Measurements from ENCODE around the gene GRIK1.

The GRIK1 gene

GRCh38 chr21:29546071-29546470 lies 393.7 kb downstream of the GRIK1 start:
- H3K27ac Mint-ChIP-seq = no peak overlapping the region
- H3K4me3 Mint-ChIP-seq = no peak overlapping the region
- ATAC-seq = no peak
- H3K4me1 Mint-ChIP-seq = no peaks in the 10 kb centered on the region
- DNase-seq (ENCODE audit: low spot score in 2 of 2) = no peak
- no peaks in the 10 kb centered on the region for H3K9me3 Mint-ChIP-seq
- no peaks in the 10 kb centered on the region for H3K36me3 Mint-ChIP-seq

DNA sequence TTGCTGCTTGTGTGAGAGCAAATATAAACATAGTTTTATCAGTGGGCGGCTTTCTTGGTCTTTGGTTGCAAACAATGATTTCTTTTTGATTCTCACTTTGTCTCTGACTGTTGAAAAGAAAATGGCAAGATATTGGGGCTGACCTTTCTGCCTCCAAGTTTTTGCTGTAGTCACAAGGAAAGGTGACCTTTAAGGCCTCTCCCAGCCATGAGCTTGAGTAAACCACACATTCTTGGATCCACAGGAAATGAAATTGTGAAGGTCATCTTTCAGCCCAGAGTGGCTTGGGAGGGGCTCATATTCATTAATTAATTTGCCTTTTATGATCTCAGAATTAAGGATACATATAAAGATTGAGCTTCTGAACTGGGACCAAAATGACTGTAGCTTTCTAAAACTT lies 399.5 kb downstream of the GRIK1 start:
- ATAC-seq (no peak), DNase-seq (ENCODE audit: low spot score in 2 of 2) (no peak)
- peaks cover 5% of the 10 kb centered on the region for H3K9me3 Mint-ChIP-seq
- H3K36me3 Mint-ChIP-seq = no peaks in the 10 kb centered on the region
- no peak overlapping the region for H3K27ac Mint-ChIP-seq
- H3K4me1 Mint-ChIP-seq = no peaks in the 10 kb centered on the region
- H3K4me3 Mint-ChIP-seq = no peak overlapping the region

- Mint-ChIP-seq H3K27ac (no peak overlapping the region), H3K9me3 (peaks cover 5% of the 10 kb centered on the region), H3K4me1 (no peaks in the 10 kb centered on the region), H3K4me3 (no peak overlapping the region), H3K36me3 (no peaks in the 10 kb centered on the region)
- ATAC-seq = no peak
- DNase-seq (ENCODE audit: low spot score in 2 of 2) = no peak
These were observed 401.7 kb downstream of the GRIK1 start for GRCh38 chr21:29538115-29538514.

GRCh38 chr21:29534448-29534847 lies 405.3 kb downstream of the GRIK1 start:
- ATAC-seq (no peak), DNase-seq (ENCODE audit: low spot score in 2 of 2) (no peak)
- no peaks in the 10 kb centered on the region for H3K36me3 Mint-ChIP-seq
- H3K4me1 Mint-ChIP-seq = no peaks in the 10 kb centered on the region
- H3K27ac Mint-ChIP-seq = no peak overlapping the region
- H3K4me3 Mint-ChIP-seq = no peak overlapping the region
- peaks cover 5% of the 10 kb centered on the region for H3K9me3 Mint-ChIP-seq

- Mint-ChIP-seq H3K27ac (no peak overlapping the region), H3K4me1 (no peaks in the 10 kb centered on the region), H3K36me3 (no peaks in the 10 kb centered on the region), H3K9me3 (peaks cover 14% of the 10 kb centered on the region), H3K4me3 (no peak overlapping the region)
- ATAC-seq (no peak), DNase-seq (ENCODE audit: low spot score in 2 of 2) (no peak)
These were observed 410.7 kb downstream of the GRIK1 start for GRCh38 chr21:29529139-29529538.

GRCh38 chr21:29526545-29526944 lies 413.3 kb downstream of the GRIK1 start:
- DNase-seq (ENCODE audit: low spot score in 2 of 2) = no peak
- Mint-ChIP-seq H3K9me3 (peaks cover 14% of the 10 kb centered on the region), H3K4me1 (no peaks in the 10 kb centered on the region), H3K36me3 (no peaks in the 10 kb centered on the region), H3K4me3 (no peak overlapping the region), H3K27ac (no peak overlapping the region)
- no peak for ATAC-seq

GRCh38 chr21:29524055-29524454 lies 415.7 kb downstream of the GRIK1 start:
- Mint-ChIP-seq H3K9me3 (peaks cover 14% of the 10 kb centered on the region), H3K36me3 (no peaks in the 10 kb centered on the region), H3K4me1 (no peaks in the 10 kb centered on the region), H3K4me3 (no peak overlapping the region), H3K27ac (no peak overlapping the region)
- ATAC-seq = no peak
- no peak for DNase-seq (ENCODE audit: low spot score in 2 of 2)

DNA sequence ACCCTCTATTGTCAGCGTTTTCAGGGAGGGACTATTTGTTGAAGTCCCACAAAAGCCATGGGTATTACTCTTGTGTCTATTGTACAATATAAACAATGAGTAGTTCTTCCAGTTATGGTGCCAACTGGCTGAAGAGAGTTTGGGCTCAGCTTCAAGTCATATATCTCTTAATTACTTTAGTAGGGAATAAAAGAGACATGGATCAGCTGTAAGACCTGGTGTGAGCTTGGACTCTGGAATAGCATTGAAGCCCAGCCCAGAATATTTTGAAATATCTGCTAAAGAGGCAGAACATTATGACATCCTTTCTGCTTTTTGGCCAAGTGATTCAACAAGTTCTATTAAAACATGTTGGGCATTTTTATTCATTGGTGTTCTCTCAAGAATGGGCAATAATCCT lies 416.1 kb downstream of the GRIK1 start:
- no peaks in the 10 kb centered on the region for H3K4me1 Mint-ChIP-seq
- no peak overlapping the region for H3K27ac Mint-ChIP-seq
- ATAC-seq (no peak), DNase-seq (ENCODE audit: low spot score in 2 of 2) (no peak)
- no peaks in the 10 kb centered on the region for H3K36me3 Mint-ChIP-seq
- H3K4me3 Mint-ChIP-seq = no peak overlapping the region
- H3K9me3 Mint-ChIP-seq = peaks cover 14% of the 10 kb centered on the region

- ATAC-seq (no peak), DNase-seq (ENCODE audit: low spot score in 2 of 2) (no peak)
- Mint-ChIP-seq H3K4me3 (no peak overlapping the region), H3K4me1 (no peaks in the 10 kb centered on the region), H3K36me3 (no peaks in the 10 kb centered on the region), H3K9me3 (peaks cover 9% of the 10 kb centered on the region), H3K27ac (no peak overlapping the region)
These were observed 417.9 kb downstream of the GRIK1 start for GRCh38 chr21:29521872-29522271.

GRCh38 chr21:29520171-29520570 lies 419.6 kb downstream of the GRIK1 start:
- no peaks in the 10 kb centered on the region for H3K36me3 Mint-ChIP-seq
- peaks cover under 1% of the 10 kb centered on the region for H3K9me3 Mint-ChIP-seq
- H3K4me3 Mint-ChIP-seq = no peak overlapping the region
- no peak overlapping the region for H3K27ac Mint-ChIP-seq
- H3K4me1 Mint-ChIP-seq = no peaks in the 10 kb centered on the region
- ATAC-seq (no peak), DNase-seq (ENCODE audit: low spot score in 2 of 2) (no peak)

- ATAC-seq (no peak), DNase-seq (ENCODE audit: low spot score in 2 of 2) (no peak)
- Mint-ChIP-seq H3K4me3 (no peak overlapping the region), H3K36me3 (no peaks in the 10 kb centered on the region), H3K27ac (no peak overlapping the region), H3K4me1 (no peaks in the 10 kb centered on the region), H3K9me3 (peaks cover 12% of the 10 kb centered on the region)
These were observed 425.0 kb downstream of the GRIK1 start for GRCh38 chr21:29514652-29515247.

DNA sequence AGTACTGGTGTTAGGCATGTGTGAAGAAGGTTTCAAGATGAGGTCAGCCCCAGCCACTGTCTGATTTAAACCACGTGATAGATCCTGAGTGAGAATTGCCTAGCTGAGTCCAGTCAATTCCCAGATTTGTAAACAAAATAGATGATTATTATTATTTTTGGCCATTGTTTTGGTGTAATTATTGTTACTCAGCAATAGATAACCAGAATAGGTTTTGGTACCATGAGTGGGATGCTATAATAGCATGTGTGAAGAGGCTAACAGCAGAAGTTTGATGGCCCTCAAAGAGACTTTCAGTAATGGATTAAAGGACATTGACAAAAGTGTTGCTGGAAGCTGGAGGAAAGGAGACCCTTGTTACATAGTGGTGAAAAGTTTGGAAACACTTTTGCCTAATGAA lies 426.3 kb downstream of the GRIK1 start:
- H3K36me3 Mint-ChIP-seq = no peaks in the 10 kb centered on the region
- H3K4me3 Mint-ChIP-seq = no peak overlapping the region
- no peaks in the 10 kb centered on the region for H3K4me1 Mint-ChIP-seq
- ATAC-seq = no peak
- peaks cover 12% of the 10 kb centered on the region for H3K9me3 Mint-ChIP-seq
- no peak for DNase-seq (ENCODE audit: low spot score in 2 of 2)
- no peak overlapping the region for H3K27ac Mint-ChIP-seq

GRCh38 chr21:29511096-29511495 lies 428.7 kb downstream of the GRIK1 start:
- DNase-seq (ENCODE audit: low spot score in 2 of 2) (no peak), ATAC-seq (no peak)
- Mint-ChIP-seq H3K4me1 (no peaks in the 10 kb centered on the region), H3K9me3 (peaks cover 12% of the 10 kb centered on the region), H3K27ac (no peak overlapping the region), H3K4me3 (no peak overlapping the region), H3K36me3 (no peaks in the 10 kb centered on the region)

DNA sequence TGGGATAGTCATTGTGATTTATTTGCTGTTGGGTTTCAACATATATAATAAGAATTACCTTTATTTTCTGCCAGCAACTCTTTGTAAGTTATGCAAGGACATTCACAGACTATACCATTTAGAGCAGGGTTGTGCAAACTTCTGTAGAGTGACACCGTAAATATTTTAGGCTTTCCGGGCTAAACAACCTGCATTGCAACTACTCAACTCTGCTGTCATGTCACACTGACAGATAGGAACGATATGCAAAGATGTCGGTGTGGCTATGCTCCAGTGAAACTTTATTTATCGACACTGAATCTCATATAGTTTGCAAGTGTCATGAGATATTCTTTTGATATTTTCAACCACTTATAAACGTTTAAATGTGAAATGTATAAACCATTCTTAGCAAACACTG lies 430.7 kb downstream of the GRIK1 start:
- no peaks in the 10 kb centered on the region for H3K36me3 Mint-ChIP-seq
- no peaks in the 10 kb centered on the region for H3K4me1 Mint-ChIP-seq
- H3K9me3 Mint-ChIP-seq = peaks cover 12% of the 10 kb centered on the region
- no peak for DNase-seq (ENCODE audit: low spot score in 2 of 2)
- no peak for ATAC-seq
- H3K4me3 Mint-ChIP-seq = no peak overlapping the region
- H3K27ac Mint-ChIP-seq = no peak overlapping the region

DNA sequence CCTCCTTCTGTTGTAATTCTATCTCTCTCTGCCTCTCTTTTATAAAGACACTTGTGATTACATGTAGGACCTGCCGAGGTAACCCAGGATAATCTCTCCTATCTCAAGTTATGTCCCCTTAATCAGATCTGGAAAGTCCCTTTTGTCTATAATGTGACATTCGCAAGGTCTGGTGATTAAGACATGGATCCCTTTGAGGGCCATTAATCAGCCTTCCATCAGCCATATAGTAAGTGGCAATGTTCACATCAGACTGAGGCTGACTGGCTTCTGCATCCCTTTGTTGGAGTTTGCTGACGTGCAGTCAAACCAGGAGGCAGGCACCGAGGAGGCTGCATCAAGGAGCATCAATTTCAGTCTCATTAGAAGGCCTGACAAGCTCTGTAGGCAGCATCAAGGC lies 431.5 kb downstream of the GRIK1 start:
- Mint-ChIP-seq H3K27ac (no peak overlapping the region), H3K4me3 (no peak overlapping the region), H3K9me3 (peaks cover 7% of the 10 kb centered on the region), H3K36me3 (no peaks in the 10 kb centered on the region), H3K4me1 (no peaks in the 10 kb centered on the region)
- ATAC-seq (no peak), DNase-seq (ENCODE audit: low spot score in 2 of 2) (no peak)

DNA sequence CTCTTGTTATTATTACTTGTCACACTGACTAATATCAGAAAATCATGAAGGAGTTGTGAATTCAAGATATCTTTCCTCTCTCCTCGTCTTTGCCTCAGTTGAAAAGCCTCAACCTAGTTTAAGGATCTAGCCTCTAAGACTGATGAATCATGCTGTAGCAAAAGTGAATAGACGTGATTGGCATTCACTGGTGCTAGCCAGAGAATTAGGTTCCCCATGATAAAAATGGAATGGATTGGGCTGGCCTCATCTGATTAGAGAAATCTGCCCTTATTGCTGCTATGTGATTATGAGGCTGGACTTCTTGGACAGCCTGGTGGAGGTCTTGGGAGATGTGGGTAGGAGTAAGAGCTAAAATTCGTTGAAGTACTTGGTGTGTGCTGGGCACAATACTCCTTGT lies 432.8 kb downstream of the GRIK1 start:
- no peak for ATAC-seq
- no peak for DNase-seq (ENCODE audit: low spot score in 2 of 2)
- no peaks in the 10 kb centered on the region for H3K36me3 Mint-ChIP-seq
- H3K4me1 Mint-ChIP-seq = no peaks in the 10 kb centered on the region
- H3K27ac Mint-ChIP-seq = no peak overlapping the region
- H3K9me3 Mint-ChIP-seq = peaks cover 3% of the 10 kb centered on the region
- H3K4me3 Mint-ChIP-seq = no peak overlapping the region

GRCh38 chr21:29506214-29506613 lies 433.6 kb downstream of the GRIK1 start:
- no peak overlapping the region for H3K4me3 Mint-ChIP-seq
- H3K36me3 Mint-ChIP-seq = no peaks in the 10 kb centered on the region
- DNase-seq (ENCODE audit: low spot score in 2 of 2) (no peak), ATAC-seq (no peak)
- H3K9me3 Mint-ChIP-seq = peaks cover 2% of the 10 kb centered on the region
- H3K27ac Mint-ChIP-seq = no peak overlapping the region
- H3K4me1 Mint-ChIP-seq = no peaks in the 10 kb centered on the region
